BLaER1 treated with 17β-estradiol and CSF1 and Interleukin-3, amounts not matched to agents 10 nM and 100 nM (cell line): ENCODE measurements around the gene GTF2F2.

ENCODE experiments used
- H3K27ac ChIP-seq, 11 experiments: shearing (Covaris generic); formaldehyde crosslinking; 2 replicates each; pipeline ENCODE4 v1.8.1; 2022
- H3K27me3 ChIP-seq, 11 experiments: shearing (Covaris generic); formaldehyde crosslinking; 2 replicates each; pipeline ENCODE4 v1.8.1; 2022
- H3K36me3 ChIP-seq, 11 experiments: shearing (Covaris generic); formaldehyde crosslinking; 2 replicates each; pipeline ENCODE4 v1.8.1; 2022
- H3K4me1 ChIP-seq, 10 experiments: shearing (Covaris generic); formaldehyde crosslinking; 2 replicates each; pipeline ENCODE4 v1.8.1; 2022
- H3K4me2 ChIP-seq, 11 experiments: shearing (Covaris generic); formaldehyde crosslinking; 2 replicates each; pipeline ENCODE4 v1.8.1; 2022
- H3K4me3 ChIP-seq, 10 experiments: shearing (Covaris generic); formaldehyde crosslinking; 2 replicates each; pipeline ENCODE4 v1.8.1; 2022
- H3K9ac ChIP-seq, 11 experiments: shearing (Covaris generic); formaldehyde crosslinking; 2 replicates each; pipeline ENCODE4 v1.8.1; 2022
- H3K9me3 ChIP-seq, 11 experiments: shearing (Covaris generic); formaldehyde crosslinking; replicated peaks in 1 of 11; 2 replicates each; pipeline ENCODE4 v1.8.1; 2022
- H4K20me1 ChIP-seq, 11 experiments: shearing (Covaris generic); formaldehyde crosslinking; 2 replicates each; pipeline ENCODE4 v1.8.1; 2022
- Cebpa-rat ChIP-seq, 11 experiments: shearing (Covaris generic); IDR thresholded peaks; 2 replicates each; pipeline ENCODE4 v1.8.1; 2022

GTF2F2 gene

DNA sequence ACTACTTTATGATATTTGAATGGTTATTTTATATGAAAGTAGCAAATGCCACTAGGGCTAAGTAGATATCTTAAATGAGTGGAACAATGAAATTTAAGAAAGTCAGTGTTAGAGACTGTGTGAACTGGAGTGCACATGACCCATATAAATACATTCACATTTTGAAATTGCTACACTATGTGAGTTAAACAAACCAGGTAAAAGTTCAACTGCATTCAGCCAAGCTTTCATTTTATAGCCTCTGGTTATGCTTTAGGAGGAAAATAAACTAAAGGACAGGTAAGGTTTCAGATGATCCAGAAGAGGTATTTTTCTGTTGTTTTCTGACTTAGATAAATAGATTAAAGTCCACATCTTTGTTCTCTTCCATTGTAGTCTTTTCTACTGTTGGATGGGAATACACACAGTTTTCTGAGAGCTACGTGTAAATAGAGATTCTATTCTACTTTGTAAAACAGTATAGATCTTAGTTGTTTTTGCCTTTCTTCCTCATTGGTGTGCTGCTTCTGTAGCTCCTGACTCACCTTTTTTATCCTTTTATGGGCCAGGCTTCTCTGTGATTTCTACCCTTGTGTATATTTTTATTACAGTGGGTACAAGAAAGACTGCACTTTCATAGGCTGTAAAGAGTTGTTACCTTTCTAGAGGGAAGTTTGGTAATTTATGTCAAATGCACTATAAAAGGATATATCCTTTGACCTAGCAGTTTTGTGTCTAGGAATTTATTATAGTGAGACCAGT is 135.1 kb downstream of the GTF2F2 start:
- H3K36me3 ChIP-seq: peaks cover 24 to 57% (median 34%) of the 10 kb centered on the region in 11 experiments
- no peak overlapping the region for H3K27ac ChIP-seq
- no peak overlapping the region for H3K4me2 ChIP-seq
- no peaks in the 10 kb centered on the region for H3K9me3 ChIP-seq
- peaks cover 0 to 15% (median 8%) of the 10 kb centered on the region in 10 experiments; a peak in 10 of 20 replicates for H3K4me1 ChIP-seq
- H4K20me1 ChIP-seq: peaks cover 0 to 3% (median 0%) of the 10 kb centered on the region in 11 experiments; a peak in 5 of 22 replicates
- no peak overlapping the region for H3K4me3 ChIP-seq
- no peaks in the 10 kb centered on the region for H3K27me3 ChIP-seq
- TF ChIP-seq Cebpa-rat (IDR thresholded peaks at IDR 0.05): no peak
- no peak overlapping the region for H3K9ac ChIP-seq

DNA sequence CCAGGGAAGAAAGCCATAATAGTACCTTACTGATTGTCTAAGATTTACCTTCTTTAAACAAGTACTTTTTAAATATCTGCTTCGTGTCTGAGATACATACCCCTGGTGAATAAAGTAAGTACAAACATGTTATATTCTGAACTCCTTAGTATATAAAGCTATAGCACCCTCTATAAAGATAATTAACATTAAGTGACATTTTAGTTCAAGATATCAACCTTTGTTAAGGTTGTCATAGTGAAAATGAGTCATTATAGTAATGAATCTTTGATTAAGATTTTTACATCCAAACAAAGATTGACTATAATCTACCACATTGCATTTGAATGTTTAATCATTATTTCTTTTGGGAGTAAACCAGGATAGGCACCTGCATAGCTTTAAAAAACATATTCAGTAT is 135.9 kb downstream of the GTF2F2 start:
- Histone ChIP-seq H3K27me3 (no peaks in the 10 kb centered on the region), H4K20me1 (no peaks in the 10 kb centered on the region; a peak in 2 of 22 replicates), H3K9me3 (no peaks in the 10 kb centered on the region), H3K9ac (no peak overlapping the region), H3K4me2 (no peak overlapping the region), H3K36me3 (peaks cover 29 to 65% (median 40%) of the 10 kb centered on the region in 11 experiments), H3K4me1 (peaks cover 0 to 15% (median 8%) of the 10 kb centered on the region in 10 experiments; a peak in 10 of 20 replicates), H3K27ac (no peak overlapping the region), H3K4me3 (no peak overlapping the region)
- no peak for TF ChIP-seq Cebpa-rat (IDR thresholded peaks at IDR 0.05)

DNA sequence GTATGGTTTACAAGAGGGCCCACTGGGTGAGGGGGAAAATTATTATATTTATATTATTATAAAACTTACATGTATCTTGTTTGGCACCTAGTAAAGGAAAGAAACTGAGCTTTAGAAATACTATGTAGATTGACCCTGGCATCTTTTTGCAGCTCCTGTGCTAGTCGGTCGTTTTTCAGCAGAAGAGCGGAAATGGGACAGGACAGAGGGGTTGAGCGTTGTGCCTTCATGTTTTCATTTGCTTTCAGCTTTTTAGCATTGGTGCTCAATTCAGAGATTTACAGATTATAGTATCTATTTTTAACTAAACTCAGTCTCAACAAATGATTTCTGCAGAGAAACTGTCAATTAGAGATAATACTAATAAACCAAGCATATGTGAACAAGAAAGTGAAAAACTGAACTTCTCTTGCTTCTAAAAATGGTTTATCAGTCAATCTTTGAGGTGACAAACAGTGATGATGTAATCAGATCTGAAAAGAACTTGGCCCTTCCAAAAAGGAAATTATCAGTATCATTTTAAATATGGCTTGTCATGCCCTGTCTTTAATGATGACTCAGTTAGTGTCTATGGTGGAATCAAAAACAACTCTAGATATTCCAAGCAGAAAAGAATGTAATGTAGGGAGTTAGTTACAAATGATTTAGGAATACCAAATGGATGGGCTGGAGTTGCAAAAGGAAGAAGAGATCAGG is 137.5 kb downstream of the GTF2F2 start:
- no peak for TF ChIP-seq Cebpa-rat (IDR thresholded peaks at IDR 0.05)
- peak overlapping the region in 2 of 11 experiments; percentile 10 to 32; a peak in 2 of 22 replicates for H3K4me2 ChIP-seq
- no peak overlapping the region for H3K4me3 ChIP-seq
- H3K27me3 ChIP-seq: no peaks in the 10 kb centered on the region
- H3K9ac ChIP-seq: no peak overlapping the region
- peaks cover 0 to 15% (median 8%) of the 10 kb centered on the region in 10 experiments; a peak in 10 of 20 replicates for H3K4me1 ChIP-seq
- H4K20me1 ChIP-seq: no peaks in the 10 kb centered on the region; a peak in 2 of 22 replicates
- peaks cover 0 to 5% (median 0%) of the 10 kb centered on the region in 11 experiments; a peak in 1 of 22 replicates for H3K9me3 ChIP-seq
- H3K36me3 ChIP-seq: peaks cover 30 to 71% (median 43%) of the 10 kb centered on the region in 11 experiments
- no peak overlapping the region for H3K27ac ChIP-seq

- H3K4me2 ChIP-seq: peak overlapping the region in 2 of 11 experiments; percentile 10 to 32; a peak in 2 of 22 replicates
- H3K36me3 ChIP-seq: peaks cover 26 to 68% (median 39%) of the 10 kb centered on the region in 11 experiments
- no peak for TF ChIP-seq Cebpa-rat (IDR thresholded peaks at IDR 0.05)
- no peak overlapping the region for H3K27ac ChIP-seq
- H3K27me3 ChIP-seq: no peaks in the 10 kb centered on the region
- H3K4me1 ChIP-seq: peaks cover 0 to 15% (median 8%) of the 10 kb centered on the region in 10 experiments; a peak in 10 of 20 replicates
- H3K9ac ChIP-seq: no peak overlapping the region
- H3K9me3 ChIP-seq: peaks cover 0 to 5% (median 0%) of the 10 kb centered on the region in 11 experiments; a peak in 1 of 22 replicates
- no peaks in the 10 kb centered on the region; a peak in 2 of 22 replicates for H4K20me1 ChIP-seq
- H3K4me3 ChIP-seq: no peak overlapping the region
These were observed 138.0 kb downstream of the GTF2F2 start for GRCh38 chr13:45258334-45258675.

- Histone ChIP-seq H4K20me1 (no peaks in the 10 kb centered on the region; a peak in 1 of 22 replicates), H3K4me3 (no peak overlapping the region), H3K4me1 (no peaks in the 10 kb centered on the region), H3K27me3 (no peaks in the 10 kb centered on the region), H3K27ac (no peak overlapping the region), H3K36me3 (peaks cover 27 to 75% (median 44%) of the 10 kb centered on the region in 11 experiments; a peak in 21 of 22 replicates), H3K9me3 (peaks cover 0 to 5% (median 0%) of the 10 kb centered on the region in 11 experiments; a peak in 1 of 22 replicates), H3K4me2 (no peak overlapping the region), H3K9ac (no peak overlapping the region)
- no peak for TF ChIP-seq Cebpa-rat (IDR thresholded peaks at IDR 0.05)
These were observed 146.9 kb downstream of the GTF2F2 start for GRCh38 chr13:45267215-45267614.

DNA sequence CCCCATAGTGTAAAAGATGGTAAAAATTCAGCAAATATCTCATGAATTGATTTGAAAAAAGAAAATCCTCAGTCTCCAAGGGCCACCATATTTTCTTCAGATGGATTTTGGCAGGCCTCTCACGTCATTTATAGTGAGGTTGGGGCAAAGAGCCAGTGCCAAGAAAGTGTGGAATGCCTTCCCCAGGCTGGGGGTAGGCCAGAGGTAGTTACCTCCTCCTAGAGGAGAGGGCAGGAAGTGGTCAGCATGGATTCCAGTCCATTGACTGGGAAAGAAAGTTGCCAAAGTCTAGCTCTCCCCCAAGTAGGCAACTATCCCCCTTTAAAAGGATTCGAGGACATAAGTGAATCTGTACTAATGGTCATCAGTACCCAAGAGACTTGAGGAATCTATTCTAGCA is 148.9 kb downstream of the GTF2F2 start:
- Histone ChIP-seq H3K9ac (no peak overlapping the region), H4K20me1 (no peaks in the 10 kb centered on the region; a peak in 1 of 22 replicates), H3K9me3 (no peaks in the 10 kb centered on the region), H3K4me3 (no peak overlapping the region), H3K27ac (no peak overlapping the region), H3K27me3 (no peaks in the 10 kb centered on the region), H3K36me3 (peaks cover 20 to 87% (median 48%) of the 10 kb centered on the region in 11 experiments; a peak in 21 of 22 replicates), H3K4me1 (no peaks in the 10 kb centered on the region), H3K4me2 (no peak overlapping the region)
- no peak for TF ChIP-seq Cebpa-rat (IDR thresholded peaks at IDR 0.05)

- peaks cover 0 to 8% (median 4%) of the 10 kb centered on the region in 11 experiments; a peak in 4 of 22 replicates for H3K9me3 ChIP-seq
- no peak overlapping the region for H3K4me3 ChIP-seq
- TF ChIP-seq Cebpa-rat (IDR thresholded peaks at IDR 0.05): no peak
- H3K27ac ChIP-seq: peak overlapping the region in 8 of 11 experiments; percentile 31 to 69 (median 54); a peak in 15 of 22 replicates
- peak overlapping the region in 9 of 11 experiments; percentile 22 to 65 (median 52); a peak in 15 of 22 replicates for H3K4me2 ChIP-seq
- peak overlapping the region in 1 of 11 experiments; percentile 9; a peak in 1 of 22 replicates for H3K9ac ChIP-seq
- peaks cover 0 to 55% (median 13%) of the 10 kb centered on the region in 10 experiments; a peak in 17 of 20 replicates for H3K4me1 ChIP-seq
- H4K20me1 ChIP-seq: 0 out of 22 replicates have a peak, but pooled peaks cover 0 to 7% (median 0%) of the 10 kb centered on the region in 11 experiments
- no peaks in the 10 kb centered on the region for H3K27me3 ChIP-seq
- peaks cover 7 to 62% (median 37%) of the 10 kb centered on the region in 11 experiments; a peak in 19 of 22 replicates for H3K36me3 ChIP-seq
These were observed 156.6 kb downstream of the GTF2F2 start for GRCh38 chr13:45276913-45277312.

- H3K9me3 ChIP-seq: peaks cover 0 to 8% (median 4%) of the 10 kb centered on the region in 11 experiments; a peak in 4 of 22 replicates
- H3K27ac ChIP-seq: no peak overlapping the region; a peak in 2 of 22 replicates
- H3K4me2 ChIP-seq: peak overlapping the region in 3 of 11 experiments; percentile 52 to 65 (median 59); a peak in 5 of 22 replicates
- no peaks in the 10 kb centered on the region for H3K27me3 ChIP-seq
- 0 out of 22 replicates have a peak, but pooled peaks cover 0 to 7% (median 0%) of the 10 kb centered on the region in 11 experiments for H4K20me1 ChIP-seq
- no peak overlapping the region for H3K4me3 ChIP-seq
- H3K4me1 ChIP-seq: peaks cover 0 to 55% (median 13%) of the 10 kb centered on the region in 10 experiments; a peak in 17 of 20 replicates
- no peak for TF ChIP-seq Cebpa-rat (IDR thresholded peaks at IDR 0.05)
- no peak overlapping the region for H3K9ac ChIP-seq
- peaks cover 6 to 59% (median 36%) of the 10 kb centered on the region in 11 experiments; a peak in 19 of 22 replicates for H3K36me3 ChIP-seq
These were observed 157.9 kb downstream of the GTF2F2 start for GRCh38 chr13:45278096-45278645.
